Nephron progenitor cell (in vitro differentiated cells): Measurements from ENCODE around the gene KIAA1217.
A peak's percentile ranks its signal among the peaks of the same experiment; 100 is the strongest.

ENCODE experiments used
- DNase-seq: peaks from one replicate; pipeline ENCODE4 v3.0.0; 2021
- H3K27ac Mint-ChIP-seq: 2 replicates; pipeline ENCODE4 v1.8.0; 2021; ENCODE audit warnings: mild to moderate bottlenecking, moderate library complexity, mixed read lengths
- H3K27me3 Mint-ChIP-seq: 2 replicates; pipeline ENCODE4 v1.8.0; 2021; ENCODE audit warnings: mild to moderate bottlenecking, low read depth, mixed read lengths; ENCODE audit not compliant: poor library complexity
- H3K36me3 Mint-ChIP-seq: 2 replicates; pipeline ENCODE4 v1.8.0; 2021; ENCODE audit warnings: low read depth, mixed read lengths
- H3K4me1 Mint-ChIP-seq: 2 replicates; pipeline ENCODE4 v1.8.0; 2021; ENCODE audit warnings: mixed read lengths
- H3K4me3 Mint-ChIP-seq: 2 replicates; pipeline ENCODE4 v1.8.0; 2021; ENCODE audit warnings: mild to moderate bottlenecking, moderate library complexity, mixed read lengths
- H3K9me3 Mint-ChIP-seq: 2 replicates; pipeline ENCODE4 v1.8.0; 2021; ENCODE audit warnings: mild to moderate bottlenecking, moderate library complexity, mixed read lengths
- TF ChIP-seq, protein P1 (sequence below): fragments of 200-600 bp; sonication (generic); IDR thresholded peaks from 2 replicates; pipeline ENCODE4 v1.5.0; 2021; ENCODE audit warnings: antibody characterized with exemption

The KIAA1217 gene

DNA sequence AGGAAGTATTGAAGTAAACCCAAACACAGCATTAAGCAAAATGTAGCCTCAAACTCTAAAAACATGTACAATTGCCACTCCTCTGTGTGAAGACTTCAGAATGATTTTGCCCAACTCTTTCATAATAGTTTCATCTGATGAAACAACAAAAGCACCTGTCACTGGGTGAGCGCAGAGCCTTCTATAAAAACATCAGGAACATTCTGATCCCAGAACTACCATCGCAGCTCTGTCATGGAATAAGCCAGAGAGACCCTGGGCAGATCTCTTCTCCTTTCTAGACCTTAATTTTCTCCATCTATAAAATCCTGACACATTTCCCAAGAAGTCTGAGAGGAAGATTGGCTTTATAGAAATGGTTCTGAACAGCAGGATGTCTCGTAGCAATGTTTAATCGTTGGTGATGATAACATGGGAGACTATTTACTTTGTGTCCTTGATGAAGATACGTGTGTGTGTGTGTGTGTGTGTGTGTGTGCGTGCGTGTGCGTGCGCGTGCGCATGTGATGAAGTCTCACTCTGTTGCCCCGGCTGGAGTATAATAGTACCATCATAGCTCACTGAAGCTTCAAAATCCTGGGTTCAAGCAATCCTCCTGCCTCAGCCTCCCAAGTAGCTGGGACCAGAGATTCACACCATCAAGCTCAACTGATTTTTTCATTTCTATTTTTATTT, 198.0 kb downstream of the KIAA1217 start:
- TF ChIP-seq, protein P1, sequence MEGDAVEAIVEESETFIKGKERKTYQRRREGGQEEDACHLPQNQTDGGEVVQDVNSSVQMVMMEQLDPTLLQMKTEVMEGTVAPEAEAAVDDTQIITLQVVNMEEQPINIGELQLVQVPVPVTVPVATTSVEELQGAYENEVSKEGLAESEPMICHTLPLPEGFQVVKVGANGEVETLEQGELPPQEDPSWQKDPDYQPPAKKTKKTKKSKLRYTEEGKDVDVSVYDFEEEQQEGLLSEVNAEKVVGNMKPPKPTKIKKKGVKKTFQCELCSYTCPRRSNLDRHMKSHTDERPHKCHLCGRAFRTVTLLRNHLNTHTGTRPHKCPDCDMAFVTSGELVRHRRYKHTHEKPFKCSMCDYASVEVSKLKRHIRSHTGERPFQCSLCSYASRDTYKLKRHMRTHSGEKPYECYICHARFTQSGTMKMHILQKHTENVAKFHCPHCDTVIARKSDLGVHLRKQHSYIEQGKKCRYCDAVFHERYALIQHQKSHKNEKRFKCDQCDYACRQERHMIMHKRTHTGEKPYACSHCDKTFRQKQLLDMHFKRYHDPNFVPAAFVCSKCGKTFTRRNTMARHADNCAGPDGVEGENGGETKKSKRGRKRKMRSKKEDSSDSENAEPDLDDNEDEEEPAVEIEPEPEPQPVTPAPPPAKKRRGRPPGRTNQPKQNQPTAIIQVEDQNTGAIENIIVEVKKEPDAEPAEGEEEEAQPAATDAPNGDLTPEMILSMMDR, result no peak
- Mint-ChIP-seq H3K9me3 (no peaks in the 10 kb centered on the region), H3K27me3 (no peaks in the 10 kb centered on the region), H3K36me3 (peaks cover 7% of the 10 kb centered on the region), H3K4me3 (no peak overlapping the region), H3K27ac (no peak overlapping the region), H3K4me1 (no peaks in the 10 kb centered on the region)
- DNase-seq, result no peak

DNA sequence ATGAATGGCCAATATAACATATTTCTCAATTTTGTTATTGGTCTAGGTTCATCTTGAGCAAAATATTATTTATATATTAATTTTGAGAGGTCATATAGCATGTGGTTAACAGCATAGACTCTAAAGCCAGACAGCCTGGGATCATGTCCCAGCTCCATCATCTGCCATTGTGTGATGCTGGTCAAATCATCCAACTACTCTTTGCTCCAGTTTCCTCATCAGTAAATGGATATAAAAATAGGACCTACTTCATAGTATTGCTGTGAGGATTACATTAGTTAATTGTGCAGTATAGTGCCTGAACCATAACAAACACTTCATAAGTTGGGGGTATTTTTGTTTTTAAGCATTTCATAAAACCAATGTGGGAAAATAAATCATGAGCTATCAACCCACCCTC, 199.0 kb downstream of the KIAA1217 start:
- no peak overlapping the region for H3K4me3 Mint-ChIP-seq
- no peak overlapping the region for H3K27ac Mint-ChIP-seq
- H3K4me1 Mint-ChIP-seq, result no peaks in the 10 kb centered on the region
- H3K9me3 Mint-ChIP-seq, result no peaks in the 10 kb centered on the region
- TF ChIP-seq, protein P1, result no peak
- DNase-seq, result no peak
- no peaks in the 10 kb centered on the region for H3K27me3 Mint-ChIP-seq
- H3K36me3 Mint-ChIP-seq, result peaks cover 7% of the 10 kb centered on the region

DNA sequence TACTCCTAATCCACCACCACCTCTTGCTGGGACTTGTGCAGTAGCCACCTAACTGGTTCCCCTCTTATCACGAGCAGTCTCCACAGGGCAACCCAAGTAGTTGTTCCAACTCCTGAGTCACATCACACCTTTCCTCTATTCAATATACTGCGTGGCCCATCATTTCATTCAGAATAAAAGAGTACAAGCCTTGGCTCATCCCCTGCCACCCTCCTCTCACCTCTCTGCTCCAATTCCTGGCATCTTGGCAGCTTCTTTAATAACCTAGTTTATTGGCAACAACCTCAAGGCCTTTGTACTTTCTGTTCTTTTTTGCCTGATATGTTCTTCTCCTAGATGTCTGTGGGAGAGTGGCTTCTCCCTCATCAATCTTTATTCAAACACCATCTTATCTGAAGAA, 199.4 kb downstream of the KIAA1217 start:
- TF ChIP-seq, protein P1, result no peak
- DNase-seq, result no peak
- peaks cover 7% of the 10 kb centered on the region for H3K36me3 Mint-ChIP-seq
- no peak overlapping the region for H3K27ac Mint-ChIP-seq
- no peaks in the 10 kb centered on the region for H3K27me3 Mint-ChIP-seq
- H3K4me3 Mint-ChIP-seq, result no peak overlapping the region
- no peaks in the 10 kb centered on the region for H3K9me3 Mint-ChIP-seq
- H3K4me1 Mint-ChIP-seq, result no peaks in the 10 kb centered on the region

DNA sequence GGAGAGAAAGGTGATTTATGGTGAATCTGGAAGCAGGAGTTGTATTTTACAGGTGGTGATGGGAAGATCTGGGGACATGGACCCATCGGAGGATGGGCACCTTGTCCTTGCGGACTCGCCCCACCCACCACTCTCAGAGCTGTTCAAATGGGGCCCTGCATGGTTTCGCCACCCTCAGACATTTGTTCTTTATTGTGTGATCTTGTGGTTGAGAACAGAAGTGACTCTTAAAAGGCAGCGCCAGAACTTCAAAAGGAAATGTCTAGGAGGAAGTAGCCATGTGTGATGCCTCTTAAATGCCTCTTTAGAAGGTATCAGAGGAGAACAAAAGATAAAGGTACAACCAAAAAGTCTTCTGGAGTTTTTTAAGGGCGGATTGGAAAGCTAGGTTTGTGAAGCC, 205.7 kb downstream of the KIAA1217 start:
- Mint-ChIP-seq H3K27me3 (peaks cover 3% of the 10 kb centered on the region), H3K36me3 (peaks cover 5% of the 10 kb centered on the region), H3K4me3 (no peak overlapping the region), H3K4me1 (peaks cover 28% of the 10 kb centered on the region), H3K9me3 (no peaks in the 10 kb centered on the region), H3K27ac (no peak overlapping the region)
- no peak for DNase-seq
- TF ChIP-seq, protein P1, result no peak

DNA sequence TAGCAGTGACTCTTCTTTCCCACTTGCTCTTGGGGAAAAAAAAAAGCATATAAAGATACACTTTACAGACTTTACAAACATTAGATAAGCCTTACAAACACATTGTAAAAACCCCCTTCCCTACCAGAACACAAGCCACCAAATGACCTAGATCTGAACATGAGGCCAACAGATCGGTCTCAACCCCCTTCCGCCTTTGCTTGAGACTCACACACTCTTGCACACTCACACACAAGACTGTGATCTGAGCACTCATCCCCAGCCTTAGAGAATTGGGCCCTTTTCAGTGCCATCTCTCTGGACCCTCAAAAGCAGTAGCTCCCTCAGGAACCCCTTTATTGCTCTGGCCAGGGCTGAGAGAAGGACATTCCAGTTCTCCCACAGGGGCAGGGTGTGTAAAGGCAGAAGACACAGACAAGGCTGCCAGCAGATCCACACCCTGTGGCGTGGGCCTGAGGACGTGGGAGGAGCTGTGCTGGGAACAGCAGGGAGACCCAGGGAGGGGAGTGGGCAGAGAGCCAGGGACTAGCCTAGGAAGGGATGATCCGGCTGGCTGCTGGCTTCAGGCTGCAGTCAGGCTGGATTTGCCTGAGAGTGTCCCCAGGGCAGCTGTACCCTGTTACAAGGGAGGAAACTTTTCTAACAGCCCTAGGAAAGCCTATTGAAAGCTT, 206.7 kb downstream of the KIAA1217 start:
- no peaks in the 10 kb centered on the region for H3K9me3 Mint-ChIP-seq
- peaks cover 9% of the 10 kb centered on the region for H3K36me3 Mint-ChIP-seq
- peaks cover 3% of the 10 kb centered on the region for H3K27me3 Mint-ChIP-seq
- H3K4me3 Mint-ChIP-seq, result no peak overlapping the region
- peaks cover 28% of the 10 kb centered on the region for H3K4me1 Mint-ChIP-seq
- peak overlapping the region; percentile 89 for H3K27ac Mint-ChIP-seq
- DNase-seq, result peak; percentile 11
- TF ChIP-seq, protein P1, result no peak

DNA sequence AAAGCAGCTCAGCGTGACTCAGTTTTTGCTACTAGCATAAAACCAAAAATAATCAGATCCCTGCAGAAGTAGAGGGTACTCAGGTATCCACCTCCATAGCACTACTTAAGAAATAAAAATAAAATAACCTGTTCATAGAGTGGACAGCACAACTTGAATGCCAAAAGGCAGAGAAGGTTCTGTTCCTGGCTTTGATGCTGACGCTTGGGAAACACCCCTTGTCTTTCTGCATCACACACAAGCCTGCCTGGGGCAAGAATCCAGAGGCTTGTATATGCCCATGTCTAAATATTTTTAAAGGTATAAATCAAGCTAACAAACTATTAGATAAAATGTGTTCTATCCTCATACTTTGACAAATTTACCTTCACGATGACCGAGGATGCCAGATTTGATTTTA, 207.3 kb downstream of the KIAA1217 start:
- DNase-seq, result no peak
- Mint-ChIP-seq H3K27ac (no peak overlapping the region), H3K4me3 (no peak overlapping the region), H3K36me3 (peaks cover 12% of the 10 kb centered on the region), H3K9me3 (no peaks in the 10 kb centered on the region), H3K27me3 (peaks cover 3% of the 10 kb centered on the region), H3K4me1 (peaks cover 28% of the 10 kb centered on the region)
- TF ChIP-seq, protein P1, result no peak
